PC-3 (cell line): ENCODE data around the gene POU2AF2. TPM values are rescaled to one million over a fixed set of nuclear protein-coding genes. Genes with fewer than 3 reads are reported as not detected.
A peak's percentile ranks its signal among the peaks of the same experiment; 100 is the strongest.

ENCODE experiments used
- ATAC-seq: fragments of 200-7000 bp; cut with Tn5 transposase; 2 replicates; pipeline ENCODE4 v1.9.1; 2020; ENCODE audit warnings: mild to moderate bottlenecking, moderate library complexity
- BruUV-seq: library from RNA; stranded (reverse); fragments of 400-500 nt; replicated peaks from 2 replicates; lab custom pipeline; 2021; lab: Mats Ljungman, UMichigan
- CTCF ChIA-PET: fragments of 300-600 bp; sonication (Branson Sonifier 250); formaldehyde crosslinking; loops from one replicate; lab custom pipeline; 2022; ENCODE audit warnings: antibody characterized with exemption; lab: Charles Lee
- POLR2A ChIA-PET: fragments of 300-600 bp; sonication (Branson Sonifier 250); formaldehyde crosslinking; loops from one replicate; lab custom pipeline; 2022; ENCODE audit warnings: antibody characterized with exemption; ENCODE audit not compliant: unreplicated experiment; lab: Charles Lee
- DNase-seq: peaks from one replicate; pipeline ENCODE4 v3.0.0-alpha.2; 2015
- H2AFZ ChIP-seq: fragments of 300-600 bp; sonication (generic); 2 replicates; pipeline ENCODE4 v1.6.0; 2016; ENCODE audit warnings: antibody characterized with exemption, low read length
- H3F3A ChIP-seq: fragments of 300-600 bp; sonication (generic); one replicate; pipeline ENCODE4 v1.6.0; 2017; ENCODE audit warnings: antibody characterized with exemption, low read length, control low read depth, mild to moderate bottlenecking; ENCODE audit not compliant: unreplicated experiment
- H3K27ac ChIP-seq: fragments of 300-600 bp; sonication (generic); 2 replicates; pipeline ENCODE4 v1.5.1; 2016; ENCODE audit warnings: mild to moderate bottlenecking, low read length
- H3K27me3 ChIP-seq: fragments of 300-600 bp; sonication (generic); 2 replicates; pipeline ENCODE4 v1.6.1; 2016; ENCODE audit warnings: low read length, mixed read lengths
- H3K36me3 ChIP-seq: fragments of 300-600 bp; sonication (generic); 2 replicates; pipeline ENCODE4 v1.6.1; 2016; ENCODE audit warnings: low read depth, mixed run types, low read length, mixed read lengths
- H3K4me1 ChIP-seq: fragments of 300-600 bp; sonication (generic); 2 replicates; pipeline ENCODE4 v1.5.1; 2016; ENCODE audit warnings: low read length; ENCODE audit not compliant: insufficient read depth
- H3K4me2 ChIP-seq: fragments of 300-600 bp; sonication (generic); 2 replicates; pipeline ENCODE4 v1.6.0; 2016; ENCODE audit warnings: low read length
- H3K4me3 ChIP-seq: fragments of 300-600 bp; sonication (generic); 2 replicates; pipeline ENCODE4 v1.5.1; 2016; ENCODE audit warnings: mild to moderate bottlenecking, low read length, mixed read lengths
- H3K79me2 ChIP-seq: fragments of 300-600 bp; sonication (generic); 2 replicates; pipeline ENCODE4 v1.6.1; 2017; ENCODE audit warnings: low read length, mixed read lengths
- H3K9ac ChIP-seq: fragments of 300-600 bp; sonication (generic); 2 replicates; pipeline ENCODE4 v1.6.0; 2016; ENCODE audit warnings: mild to moderate bottlenecking, low read length
- H3K9me2 ChIP-seq: fragments of 300-600 bp; sonication (generic); replicated peaks from 2 replicates; pipeline ENCODE4 v1.6.1; 2016; ENCODE audit warnings: mixed run types, low read length, mixed read lengths
- H3K9me3 ChIP-seq: fragments of 300-600 bp; sonication (generic); 2 replicates; pipeline ENCODE4 v1.6.1; 2016; ENCODE audit warnings: low read length, mixed read lengths
- H4K20me1 ChIP-seq: fragments of 300-600 bp; sonication (generic); 2 replicates; pipeline ENCODE4 v1.6.1; 2016; ENCODE audit warnings: low read length, mixed read lengths
- CTCF ChIP-seq: fragments of 300-600 bp; sonication (generic); conservative IDR thresholded peaks from 2 replicates; pipeline ENCODE4 v1.5.1; 2017; ENCODE audit warnings: antibody characterized with exemption, low read depth, mild to moderate bottlenecking, low read length
- EZH2 ChIP-seq: fragments of 300-600 bp; sonication (generic); IDR thresholded peaks from one replicate; pipeline ENCODE4 v1.6.1; 2017; ENCODE audit warnings: antibody characterized with exemption, mild to moderate bottlenecking, low read length; ENCODE audit not compliant: unreplicated experiment
- EZH2phosphoT487 ChIP-seq: fragments of 300-600 bp; sonication (generic); IDR thresholded peaks from 2 replicates; pipeline ENCODE4 v1.6.1; 2018; ENCODE audit warnings: mild to moderate bottlenecking, antibody characterized with exemption, low read length, borderline replicate concordance
- intact Hi-C: fragments of 100-400 bp; cut with micrococcal nuclease; formaldehyde crosslinking; loops from 2 replicates; pipeline ENCODE4 v1.9.0; 2023
- total RNA-seq: library from RNA; depleted of rRNA; stranded (reverse); fragments of >200 nt; gene quantifications from 2 replicates; pipeline ENCODE4 v1.2.3, GENCODE V29; 2014

POU2AF2 gene
- total RNA-seq, 1 experiment from 2014 or later, result not detected

DNA sequence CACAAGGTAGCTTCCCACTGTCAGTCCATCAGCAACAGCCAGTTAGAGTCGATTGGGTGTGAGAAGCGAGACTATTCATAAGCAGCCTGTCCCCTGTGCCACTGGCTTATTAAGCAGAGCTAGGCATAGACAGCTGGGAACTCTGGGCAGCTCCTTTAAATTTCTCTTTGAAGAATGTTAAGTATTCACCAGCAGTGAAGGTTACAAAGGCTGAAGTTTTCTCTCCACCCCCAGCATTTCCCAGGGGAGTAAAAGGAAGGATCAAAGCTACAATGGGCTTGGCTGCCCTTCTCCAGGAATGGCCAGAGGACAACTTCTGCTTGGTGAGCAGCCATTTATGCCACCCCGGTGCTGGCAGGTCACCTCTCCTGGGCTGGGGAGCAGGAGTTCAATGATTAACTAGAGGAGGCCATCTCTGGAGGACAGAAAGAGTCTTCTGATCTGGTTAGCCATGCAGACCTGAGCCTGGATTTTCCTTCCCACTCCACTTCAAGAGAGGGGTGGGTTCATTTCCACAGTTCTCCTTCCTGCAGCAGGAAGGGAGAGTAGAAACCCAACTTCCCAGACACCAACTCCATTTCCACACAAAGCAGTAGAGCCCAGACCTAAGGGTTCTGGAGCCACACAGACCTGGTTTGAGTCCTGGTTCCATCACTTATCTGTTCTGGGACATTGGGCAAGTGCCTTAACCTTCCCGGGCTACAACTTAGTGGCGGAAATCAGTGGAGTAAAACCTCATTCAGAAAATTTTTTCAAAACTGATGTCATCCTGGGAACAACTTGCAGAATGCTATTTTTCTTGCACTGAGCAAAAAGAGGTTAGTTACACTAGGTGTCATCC is 75.4 kb downstream of the POU2AF2 start:
- no peak for TF ChIP-seq EZH2phosphoT487
- TF ChIP-seq CTCF, result no peak
- TF ChIP-seq EZH2, result no peak
- POLR2A ChIA-PET, result no interaction called here
- Histone ChIP-seq H3K9me2 (no peaks in the 10 kb centered on the region), H3K9me3 (no peaks in the 10 kb centered on the region), H3K27ac (no peak overlapping the region), H3F3A (no peaks in the 10 kb centered on the region), H3K4me1 (no peaks in the 10 kb centered on the region), H2AFZ (no peak overlapping the region), H4K20me1 (no peaks in the 10 kb centered on the region), H3K79me2 (no peaks in the 10 kb centered on the region), H3K27me3 (peaks cover 81% of the 10 kb centered on the region), H3K9ac (no peak overlapping the region), H3K36me3 (no peaks in the 10 kb centered on the region), H3K4me2 (no peak overlapping the region), H3K4me3 (no peak overlapping the region)
- no TSS peak for BruUV-seq
- DNase-seq, result no peak
- intact Hi-C loops, result no loop called here
- CTCF ChIA-PET, result no interaction called here
- no peak for ATAC-seq

DNA sequence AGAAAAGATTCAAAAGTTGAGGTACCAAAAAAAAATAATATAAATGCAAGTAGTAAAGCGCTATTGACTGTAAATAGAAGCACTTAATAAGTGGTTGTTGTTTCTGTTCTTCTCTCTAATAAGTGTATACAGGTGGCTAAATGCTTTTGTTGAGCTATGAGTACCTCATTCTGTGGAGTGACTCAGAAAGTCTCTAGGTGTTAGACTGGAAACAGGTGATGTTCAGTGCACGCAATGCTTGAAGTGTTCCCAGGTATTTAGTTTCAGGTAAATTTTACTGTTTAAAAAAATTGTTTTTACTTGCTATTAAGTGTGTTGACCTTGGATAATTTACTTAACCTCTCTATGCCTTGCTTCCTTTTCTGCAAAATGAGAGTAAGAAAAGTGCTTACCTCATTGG is 77.0 kb downstream of the POU2AF2 start:
- ATAC-seq, result no peak
- no peak for DNase-seq
- H3K79me2 ChIP-seq, result no peaks in the 10 kb centered on the region
- H2AFZ ChIP-seq, result no peak overlapping the region
- no peaks in the 10 kb centered on the region for H4K20me1 ChIP-seq
- no peaks in the 10 kb centered on the region for H3F3A ChIP-seq
- H3K9me3 ChIP-seq, result no peaks in the 10 kb centered on the region
- ChIA-PET POLR2A (no interaction called here), CTCF (no interaction called here)
- H3K4me2 ChIP-seq, result no peak overlapping the region
- no peaks in the 10 kb centered on the region for H3K4me1 ChIP-seq
- no peak overlapping the region for H3K27ac ChIP-seq
- H3K36me3 ChIP-seq, result no peaks in the 10 kb centered on the region
- peaks cover 88% of the 10 kb centered on the region for H3K27me3 ChIP-seq
- no peak overlapping the region for H3K9ac ChIP-seq
- H3K9me2 ChIP-seq, result no peaks in the 10 kb centered on the region
- intact Hi-C loops, result no loop called here
- H3K4me3 ChIP-seq, result no peak overlapping the region
- TF ChIP-seq EZH2phosphoT487 (no peak), EZH2 (no peak)
- no TSS peak for BruUV-seq

GRCh38 chr11:111324277-111324720 is 78.8 kb downstream of the POU2AF2 start:
- DNase-seq (peak; percentile 25), ATAC-seq (no peak)
- intact Hi-C loops, result no loop called here
- H3K27me3 ChIP-seq, result peaks cover 83% of the 10 kb centered on the region
- ChIA-PET POLR2A (no interaction called here), CTCF (no interaction called here)
- no peak for TF ChIP-seq EZH2
- no peak for TF ChIP-seq CTCF
- TF ChIP-seq EZH2phosphoT487, result no peak
- no peak overlapping the region for H3K4me2 ChIP-seq
- no peaks in the 10 kb centered on the region for H3K4me1 ChIP-seq
- no peaks in the 10 kb centered on the region for H3K9me2 ChIP-seq
- no peaks in the 10 kb centered on the region for H3K79me2 ChIP-seq
- H3F3A ChIP-seq, result no peaks in the 10 kb centered on the region
- no peak overlapping the region for H3K27ac ChIP-seq
- no peak overlapping the region for H3K4me3 ChIP-seq
- no peaks in the 10 kb centered on the region for H4K20me1 ChIP-seq
- no TSS peak for BruUV-seq
- H3K9me3 ChIP-seq, result no peaks in the 10 kb centered on the region
- no peak overlapping the region for H2AFZ ChIP-seq
- H3K36me3 ChIP-seq, result no peaks in the 10 kb centered on the region
- no peak overlapping the region for H3K9ac ChIP-seq
